CD4-positive, alpha-beta T cell (primary cell): Measurements from ENCODE around the gene S100A3. TPM values are rescaled to one million over a fixed set of nuclear protein-coding genes. Genes with fewer than 3 reads are reported as not detected.

Source experiments
- ATAC-seq: fragments of 200-7000 bp; cut with Tn5 transposase; one replicate; pipeline ENCODE4 v1.10.0; 2022; ENCODE audit warnings: mild to moderate bottlenecking; ENCODE audit not compliant: poor library complexity
- CTCF ChIA-PET: fragments of 350-600 bp; sonication (Branson Sonifier 250); formaldehyde crosslinking; loops from one replicate; lab custom pipeline; 2021; ENCODE audit warnings: antibody characterized with exemption, inconsistent platforms; lab: Charles Lee
- POLR2A ChIA-PET: fragments of 350-600 bp; sonication (Branson Sonifier 250); formaldehyde crosslinking; loops from one replicate; lab custom pipeline; 2021; ENCODE audit warnings: antibody characterized with exemption, inconsistent platforms; lab: Charles Lee
- DNase-seq, 14 experiments: peaks; one replicate each; pipeline ENCODE4 v3.0.0-alpha.2; 2013 to 2020; ENCODE audit warnings: mixed read lengths in 2 of 14
- H3K27ac ChIP-seq, 2 donors: one replicate each; pipeline versions ENCODE4 v1.5.1 to v1.7.0; 2013; ENCODE audit warnings: low read length in 2 of 2, low read depth in 1 of 2, mild to moderate bottlenecking in 1 of 2
- H3K27me3 ChIP-seq, 2 experiments: 1 replicate in 1 of 2; 2 replicates in 1 of 2; pipeline versions ENCODE4 v1.6.1 to v1.7.0; 2013; ENCODE audit warnings: low read length in 2 of 2, control low read depth in 1 of 2, mild to moderate bottlenecking in 1 of 2, moderate library complexity in 1 of 2; ENCODE audit not compliant: insufficient read depth in 2 of 2, control insufficient read depth in 1 of 2
- H3K36me3 ChIP-seq: one replicate; pipeline ENCODE4 v1.6.1; 2013; ENCODE audit warnings: low read length, control low read depth; ENCODE audit not compliant: insufficient read depth
- H3K4me1 ChIP-seq: one replicate; pipeline ENCODE4 v1.6.1; 2013; ENCODE audit warnings: low read length, control low read depth; ENCODE audit not compliant: insufficient read depth
- H3K4me3 ChIP-seq: one replicate; pipeline ENCODE4 v1.5.1; 2013; ENCODE audit warnings: mild to moderate bottlenecking, low read length, moderate library complexity
- H3K9me3 ChIP-seq, 2 experiments: 1 replicate in 1 of 2; 2 replicates in 1 of 2; pipeline versions ENCODE4 v1.6.1 to v1.7.0; 2013; ENCODE audit warnings: low read length in 2 of 2, mild to moderate bottlenecking in 2 of 2, control low read depth in 1 of 2, moderate library complexity in 1 of 2; ENCODE audit not compliant: control insufficient read depth in 1 of 2, insufficient read depth in 1 of 2
- H3K27ac Mint-ChIP-seq: one replicate; pipeline ENCODE4 v1.8.0; 2020; ENCODE audit warnings: mixed read lengths
- H3K27me3 Mint-ChIP-seq: one replicate; pipeline ENCODE4 v1.8.0; 2021; ENCODE audit warnings: mixed read lengths
- H3K36me3 Mint-ChIP-seq: one replicate; pipeline ENCODE4 v1.8.0; 2021; ENCODE audit warnings: low read depth, mixed read lengths
- H3K4me1 Mint-ChIP-seq: one replicate; pipeline ENCODE4 v1.8.0; 2021; ENCODE audit warnings: low read depth, mixed read lengths
- H3K4me3 Mint-ChIP-seq: one replicate; pipeline ENCODE4 v1.8.0; 2020; ENCODE audit warnings: mild to moderate bottlenecking, mixed read lengths
- H3K9me3 Mint-ChIP-seq: one replicate; pipeline ENCODE4 v1.8.0; 2020; ENCODE audit warnings: mixed read lengths
- CTCF ChIP-seq: fragments of 200-600 bp; IDR thresholded peaks from one replicate; pipeline ENCODE4 v1.8.0; 2022; ENCODE audit warnings: antibody characterized with exemption, mild to moderate bottlenecking
- intact Hi-C, 2 experiments: fragments of 100-400 bp; cut with DNase I in 1 of 2; cut with micrococcal nuclease in 1 of 2; formaldehyde crosslinking; loops; one replicate each; pipeline versions ENCODE4 v1.15.1 to v1.9.0; 2023 to 2025; cut with DNase I, micrococcal nuclease
- total RNA-seq, 174 experiments: library from RNA in 2 of 174; stranded (reverse) in 2 of 174; gene quantifications; one replicate each; pipeline ENCODE4 v1.2.3 and lab custom pipeline; 2021 to 2026

S100A3 gene
- total RNA-seq, 2 experiments from 2014 or later: not detected

DNA sequence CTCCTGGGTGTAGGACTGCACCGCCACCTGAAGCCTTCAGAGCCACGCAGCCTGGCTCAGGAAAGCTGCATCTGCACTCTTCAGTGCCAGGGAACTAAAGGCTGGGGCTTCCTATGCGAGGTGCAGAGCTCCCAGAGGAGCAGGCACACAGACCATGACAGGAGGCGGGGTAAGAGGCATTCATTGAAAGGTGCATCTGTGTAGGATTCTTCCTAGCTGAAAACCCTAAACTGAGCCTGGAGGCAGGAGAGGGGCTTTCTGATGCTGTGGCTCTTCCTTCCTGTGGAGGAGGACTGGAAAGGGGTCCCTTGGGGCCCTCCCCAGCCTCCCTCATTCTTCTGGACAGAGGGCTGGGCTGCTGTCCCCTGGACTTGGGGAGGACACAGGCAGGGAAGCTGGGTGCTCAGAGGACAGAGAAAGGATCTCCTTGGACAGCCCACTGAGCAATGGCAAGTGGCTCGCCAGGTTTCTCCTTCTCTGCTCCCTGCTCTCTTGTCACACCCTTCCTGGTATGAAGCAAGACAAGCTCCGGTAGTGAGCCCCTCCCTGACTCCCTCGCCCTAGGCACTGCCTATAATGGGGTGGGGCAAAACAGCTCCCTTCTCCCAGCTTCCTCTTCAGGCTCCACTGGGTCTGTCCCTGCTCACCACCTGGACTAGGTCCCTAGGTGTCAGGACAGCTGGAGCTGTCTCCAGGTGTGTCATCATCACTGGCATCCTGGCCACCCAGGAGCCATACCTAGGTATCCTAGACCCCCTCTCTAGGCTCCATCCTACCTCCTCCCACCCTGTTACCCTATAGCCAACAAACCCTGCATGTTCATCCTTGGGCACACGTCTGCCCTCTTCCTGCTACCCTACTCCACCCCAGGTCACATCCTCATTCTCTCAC is 33.3 kb downstream of the S100A3 start:
- intact Hi-C loops: no loop called here
- Mint-ChIP-seq H3K36me3 (no peaks in the 10 kb centered on the region), H3K4me1 (peaks cover 7% of the 10 kb centered on the region), H3K9me3 (no peaks in the 10 kb centered on the region), H3K27ac (no peak overlapping the region), H3K27me3 (no peaks in the 10 kb centered on the region), H3K4me3 (no peak overlapping the region)
- Histone ChIP-seq H3K9me3 (no peaks in the 10 kb centered on the region), H3K27me3 (no peaks in the 10 kb centered on the region), H3K36me3 (no peaks in the 10 kb centered on the region), H3K27ac (no peak overlapping the region), H3K4me1 (peaks cover 18% of the 10 kb centered on the region), H3K4me3 (no peak overlapping the region)
- CTCF ChIA-PET: no interaction called here
- ATAC-seq (no peak), DNase-seq (peak in 1 of 14 experiments; percentile 9)
- TF ChIP-seq CTCF: no peak
- POLR2A ChIA-PET: interaction anchor here (1.6 kb wide), 1 partner anchor 16 kb away, joined by 4 read pairs; no protein-coding TSS in a partner anchor

DNA sequence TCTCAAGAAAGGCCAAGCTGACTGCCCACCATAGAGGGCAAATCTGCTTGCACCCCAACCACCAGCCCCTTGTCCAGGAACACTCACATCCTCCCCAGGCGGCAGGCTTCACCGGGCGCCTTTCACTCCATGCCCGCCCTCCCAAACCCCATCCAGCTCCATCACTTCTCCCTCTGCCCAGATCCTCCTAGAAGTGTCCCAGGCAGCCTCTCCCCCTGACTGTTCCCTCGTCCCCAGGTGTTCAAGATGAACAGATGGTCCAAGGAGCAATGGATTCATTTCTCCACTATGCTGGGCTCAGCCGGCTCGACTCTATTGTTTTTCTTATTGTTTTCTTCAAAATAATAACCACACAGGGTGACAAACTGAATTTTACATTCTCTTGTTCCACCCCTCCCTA is 35.4 kb downstream of the S100A3 start:
- Mint-ChIP-seq H3K27ac (no peak overlapping the region), H3K9me3 (no peaks in the 10 kb centered on the region), H3K27me3 (no peaks in the 10 kb centered on the region), H3K4me3 (no peak overlapping the region), H3K4me1 (peaks cover 8% of the 10 kb centered on the region), H3K36me3 (no peaks in the 10 kb centered on the region)
- TF ChIP-seq CTCF: no peak
- ATAC-seq (no peak), DNase-seq (peak in 1 of 14 experiments; percentile 4)
- Histone ChIP-seq H3K4me1 (peaks cover 21% of the 10 kb centered on the region), H3K9me3 (no peaks in the 10 kb centered on the region), H3K27me3 (no peaks in the 10 kb centered on the region), H3K27ac (no peak overlapping the region), H3K36me3 (no peaks in the 10 kb centered on the region), H3K4me3 (no peak overlapping the region)
- intact Hi-C loops: loop anchor here in 1 of 2 experiments (1.0 kb wide), 1 partner anchor 59 kb away; no protein-coding TSS in a partner anchor
- ChIA-PET CTCF (interaction anchor here (6.6 kb wide), 1 partner anchor 55 kb away, joined by 36 read pairs; no protein-coding TSS in a partner anchor), POLR2A (no interaction called here)

DNA sequence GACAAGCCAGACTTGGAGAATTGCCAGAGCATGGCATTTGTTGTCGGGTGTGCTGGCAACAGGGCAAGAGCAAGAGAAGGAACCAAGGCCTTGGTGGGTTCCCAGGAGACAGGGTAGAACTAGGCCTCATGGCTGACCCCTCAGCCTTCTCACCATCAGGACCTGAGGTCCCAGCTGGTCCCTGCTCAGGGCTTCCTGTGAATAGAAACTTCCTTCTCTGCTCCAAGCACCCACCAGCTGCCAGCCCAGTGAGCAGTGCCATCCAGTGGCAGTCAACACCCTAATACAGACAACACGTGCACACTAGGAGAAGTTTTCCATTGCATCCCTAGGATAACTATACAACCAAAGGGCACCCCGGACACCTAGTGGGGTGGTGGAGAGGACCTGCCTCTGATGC is 36.0 kb downstream of the S100A3 start:
- H3K4me3 Mint-ChIP-seq: no peak overlapping the region
- H3K27me3 Mint-ChIP-seq: no peaks in the 10 kb centered on the region
- no peaks in the 10 kb centered on the region for H3K36me3 Mint-ChIP-seq
- Histone ChIP-seq H3K27ac (no peak overlapping the region), H3K36me3 (no peaks in the 10 kb centered on the region), H3K4me1 (peaks cover 21% of the 10 kb centered on the region), H3K4me3 (no peak overlapping the region), H3K9me3 (no peaks in the 10 kb centered on the region), H3K27me3 (no peaks in the 10 kb centered on the region)
- H3K9me3 Mint-ChIP-seq: no peaks in the 10 kb centered on the region
- H3K27ac Mint-ChIP-seq: no peak overlapping the region
- ATAC-seq (no peak), DNase-seq (peak in 1 of 14 experiments; percentile 1)
- intact Hi-C loops: no loop called here
- POLR2A ChIA-PET: no interaction called here
- CTCF ChIA-PET: interaction anchor here (6.6 kb wide), 1 partner anchor 56 kb away, joined by 36 read pairs; no protein-coding TSS in a partner anchor
- no peak for TF ChIP-seq CTCF
- peaks cover 8% of the 10 kb centered on the region for H3K4me1 Mint-ChIP-seq
